B cell (primary cell): ENCODE measurements around the gene ZNF335. TPM values are rescaled to one million over a fixed set of nuclear protein-coding genes. Genes with fewer than 3 reads are reported as not detected.
A peak's percentile ranks its signal among the peaks of the same experiment; 100 is the strongest.

ENCODE experiments used
- ATAC-seq: fragments of 200-7000 bp; cut with Tn5 transposase; one replicate; pipeline ENCODE4 v1.10.0; 2021; ENCODE audit warnings: low read depth, mild to moderate bottlenecking, moderate number of reproducible peaks, moderate library complexity
- CTCF ChIA-PET: fragments of 350-600 bp; sonication (Branson Sonifier 250); formaldehyde crosslinking; loops from one replicate; lab custom pipeline; 2021; ENCODE audit warnings: antibody characterized with exemption, inconsistent platforms; lab: Charles Lee
- POLR2A ChIA-PET: fragments of 350-600 bp; sonication (Branson Sonifier 250); formaldehyde crosslinking; loops from one replicate; lab custom pipeline; 2021; ENCODE audit warnings: antibody characterized with exemption; lab: Charles Lee
- DNase-seq: peaks from one replicate; pipeline ENCODE4 v3.0.0; 2013
- H2AFZ ChIP-seq: 2 replicates; pipeline ENCODE4 v1.6.1; 2012; ENCODE audit warnings: mild to moderate bottlenecking, low read depth, low read length; ENCODE audit not compliant: insufficient read depth, poor library complexity, severe bottlenecking
- H3K27ac ChIP-seq, 2 donors: 1 replicate in 1 of 2; 2 replicates in 1 of 2; pipeline ENCODE4 v1.5.1; 2012 to 2013; ENCODE audit warnings: low read length in 2 of 2, mild to moderate bottlenecking in 2 of 2, moderate library complexity in 1 of 2
- H3K27me3 ChIP-seq, 4 experiments: fragments of 200-600 bp in 1 of 4; sonication (generic) in 1 of 4; replicated peaks in 1 of 4; 1 replicate in 2 of 4; 2 replicates in 2 of 4; pipeline versions ENCODE4 v1.6.1 to v1.7.0; 2013 to 2016; ENCODE audit warnings: low read length in 3 of 4, mild to moderate bottlenecking in 2 of 4, mixed read lengths in 1 of 4, moderate library complexity in 1 of 4; ENCODE audit not compliant: insufficient read depth in 4 of 4, control insufficient read depth in 3 of 4; ENCODE audit errors: control extremely low read depth in 1 of 4
- H3K36me3 ChIP-seq, 2 experiments: replicated peaks in 1 of 2; 1 replicate in 1 of 2; 2 replicates in 1 of 2; pipeline versions ENCODE4 v1.6.1 to v1.7.1; 2013; ENCODE audit warnings: low read length in 1 of 2; ENCODE audit not compliant: insufficient read depth in 2 of 2, control insufficient read depth in 1 of 2; ENCODE audit errors: control extremely low read depth in 1 of 2, extremely low read depth in 1 of 2
- H3K4me1 ChIP-seq, 2 donors: fragments of 200-600 bp in 1 of 2; sonication (generic) in 1 of 2; 1 replicate in 1 of 2; 2 replicates in 1 of 2; pipeline versions ENCODE4 v1.5.1 to v1.6.1; 2013 to 2017; ENCODE audit warnings: low read length in 2 of 2; ENCODE audit not compliant: control insufficient read depth in 2 of 2, insufficient read depth in 2 of 2
- H3K4me2 ChIP-seq: replicated peaks from 2 replicates; pipeline ENCODE3; 2012; ENCODE audit warnings: mild to moderate bottlenecking, low read depth, low read length; ENCODE audit not compliant: poor library complexity, severe bottlenecking
- H3K4me3 ChIP-seq, 5 experiments: fragments of 200-600 bp in 1 of 5; sonication (generic) in 1 of 5; 1 replicate in 3 of 5; 2 replicates in 2 of 5; pipeline versions ENCODE4 v1.5.1 to v1.7.0; 2011 to 2016; ENCODE audit warnings: low read length in 4 of 5, mild to moderate bottlenecking in 4 of 5, low read depth in 2 of 5, control low read depth in 1 of 5, moderate library complexity in 1 of 5; ENCODE audit not compliant: insufficient read depth in 1 of 5; ENCODE audit errors: control extremely low read depth in 1 of 5, extremely low read depth in 1 of 5
- H3K79me2 ChIP-seq: fragments of 200-600 bp; sonication (generic); one replicate; pipeline ENCODE4 v1.6.0; 2016; ENCODE audit warnings: low read length; ENCODE audit not compliant: control insufficient read depth, insufficient read depth
- H3K9ac ChIP-seq: fragments of 200-600 bp; sonication (generic); 2 replicates; pipeline ENCODE4 v1.6.1; 2017; ENCODE audit warnings: mild to moderate bottlenecking, low read length, moderate library complexity
- H3K9me3 ChIP-seq, 3 donors: one replicate each; pipeline versions ENCODE4 v1.6.1 to v1.7.1; 2013; ENCODE audit warnings: low read length in 2 of 3; ENCODE audit not compliant: control insufficient read depth in 2 of 3, insufficient read depth in 1 of 3; ENCODE audit errors: control extremely low read depth in 1 of 3
- H4K20me1 ChIP-seq: 2 replicates; pipeline ENCODE4 v1.6.0; 2012; ENCODE audit warnings: mild to moderate bottlenecking, low read length; ENCODE audit not compliant: insufficient read depth, control insufficient read depth, poor library complexity, severe bottlenecking
- H3K27ac Mint-ChIP-seq: one replicate; pipeline ENCODE4 v1.8.0; 2021; ENCODE audit warnings: mixed read lengths
- H3K27me3 Mint-ChIP-seq: one replicate; pipeline ENCODE4 v1.8.0; 2021; ENCODE audit warnings: mixed read lengths
- H3K4me1 Mint-ChIP-seq: one replicate; pipeline ENCODE4 v1.8.0; 2021; ENCODE audit warnings: mixed read lengths
- H3K4me3 Mint-ChIP-seq: one replicate; pipeline ENCODE4 v1.8.0; 2021; ENCODE audit warnings: mixed read lengths
- H3K9me3 Mint-ChIP-seq: one replicate; pipeline ENCODE4 v1.8.0; 2022; ENCODE audit warnings: mixed read lengths; ENCODE audit not compliant: insufficient read depth
- CTCF ChIP-seq: fragments of 200-600 bp; IDR thresholded peaks from one replicate; pipeline ENCODE4 v1.8.0; 2022; ENCODE audit warnings: antibody characterized with exemption, mild to moderate bottlenecking
- EZH2 ChIP-seq: IDR thresholded peaks from 2 replicates; pipeline ENCODE4 v1.6.1; 2012; ENCODE audit warnings: borderline replicate concordance, low read depth, mild to moderate bottlenecking, moderate library complexity, low read length; ENCODE audit not compliant: insufficient read depth, poor library complexity, severe bottlenecking
- WGBS: methylation state at CpG from one replicate; pipeline ENCODE4 v1.1.5; 2013; ENCODE audit warnings: missing lambda C conversion rate; ENCODE audit not compliant: insufficient coverage; 5-methylcytosine and 5-hydroxymethylcytosine counted together
- intact Hi-C: fragments of 100-400 bp; cut with micrococcal nuclease; formaldehyde crosslinking; loops from one replicate; pipeline ENCODE4 v1.10.0; 2022
- polyA plus RNA-seq: library from polyadenylated mRNA; depleted of rRNA; stranded (reverse); fragments of >200 nt; gene quantifications from 2 replicates; pipeline ENCODE4 v1.2.3, GENCODE V29; 2012
- total RNA-seq, 2 donors: library from RNA; stranded (reverse); fragments of 120-200 nt in 1 of 2; gene quantifications; 1 replicate in 1 of 2; 2 replicates in 1 of 2; pipeline versions ENCODE4 v1.2.3 to v1.2.4, GENCODE V29; 2013 to 2022

The ZNF335 gene
- total and polyA plus RNA-seq, 2 donors (not counting 1 experiment from before 2014, with no cell fraction given): 62.3 to 62.7 TPM

DNA sequence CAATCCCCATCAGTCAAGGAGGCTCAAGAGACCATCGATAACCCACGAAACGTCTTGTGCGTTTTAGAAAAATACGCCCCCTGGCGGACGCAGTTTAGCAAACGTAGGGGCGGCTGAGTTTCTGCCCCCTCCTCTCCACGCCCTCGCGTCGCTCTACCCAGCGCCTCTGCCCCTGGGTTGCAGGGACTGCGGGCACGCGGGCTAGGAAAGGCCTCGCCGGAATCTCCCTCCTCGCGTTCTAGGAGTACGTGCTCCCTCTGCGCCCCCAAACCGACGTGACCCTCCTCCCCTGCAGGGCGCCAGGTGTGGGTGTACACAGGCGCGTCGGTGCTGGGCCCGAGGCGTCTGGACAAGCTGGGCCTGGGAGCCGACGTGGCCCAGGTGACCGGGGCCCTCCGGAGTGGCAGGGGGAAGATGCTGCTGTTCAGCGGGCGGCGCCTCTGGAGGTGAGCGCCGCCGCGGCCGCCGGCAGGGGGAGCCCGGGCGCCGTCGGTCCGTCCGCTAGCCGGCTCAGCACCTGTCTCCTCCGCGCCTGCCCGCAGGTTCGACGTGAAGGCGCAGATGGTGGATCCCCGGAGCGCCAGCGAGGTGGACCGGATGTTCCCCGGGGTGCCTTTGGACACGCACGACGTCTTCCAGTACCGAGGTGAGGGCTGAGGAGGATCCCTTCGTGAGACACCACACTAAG lies 42.0 kb upstream of the ZNF335 start:
- Mint-ChIP-seq H3K27me3 (peaks cover 59% of the 10 kb centered on the region), H3K9me3 (no peaks in the 10 kb centered on the region), H3K4me3 (peak overlapping the region; percentile 72), H3K4me1 (peaks cover 49% of the 10 kb centered on the region), H3K27ac (peak overlapping the region; percentile 63)
- ChIA-PET CTCF (interaction anchor here (0.6 to 4.9 kb wide), 33 partner anchors 9 to 424 kb away, joined by 3 to 84 read pairs (median 5); partner anchors contain the start of genes ELMO2, PCIF1, SLC12A5 and ZNF335), POLR2A (interaction anchor here (0.6 to 1.2 kb wide), 5 partner anchors 10 to 156 kb away, joined by 3 to 5 read pairs (median 3); no protein-coding TSS in a partner anchor)
- Histone ChIP-seq H3K27ac (no peak overlapping the region), H3K4me3 (peak overlapping the region in 4 of 5 experiments; percentile 19 to 47 (median 35)), H3K9me3 (peaks cover 0 to 40% (median 0%) of the 10 kb centered on the region in 3 donors), H2AFZ (peak overlapping the region; percentile 64), H3K4me1 (peaks cover 48 to 49% of the 10 kb centered on the region in 2 donors), H3K27me3 (peaks cover 0 to 57% (median 29%) of the 10 kb centered on the region in 4 experiments), H3K79me2 (no peaks in the 10 kb centered on the region), H3K4me2 (peak overlapping the region; percentile 82), H3K9ac (peak overlapping the region; percentile 41), H4K20me1 (no peaks in the 10 kb centered on the region), H3K36me3 (no peaks in the 10 kb centered on the region)
- ATAC-seq (peak; percentile 88), DNase-seq (peak; percentile 87)
- intact Hi-C loops: loop anchor here (1.0 to 2.0 kb wide), 5 partner anchors 27 to 393 kb away; partner anchors contain the start of gene ELMO2
- WGBS: 1% methylated on average over 66 of the region's 67 CpGs
- TF ChIP-seq EZH2 (no peak), CTCF (peak; percentile 89)
